HepG2 (cell line): ENCODE data around the gene COG1. TPM values are rescaled to one million over a fixed set of nuclear protein-coding genes. Genes with fewer than 3 reads are reported as not detected.

Source experiments
- DMTF1 ChIP-seq: sonication (generic); formaldehyde crosslinking; IDR thresholded peaks from 2 replicates; pipeline ENCODE4 v1.4.0; 2020; ENCODE audit warnings: mild to moderate bottlenecking, missing genetic modification reagents
- DZIP1 ChIP-seq: sonication (generic); formaldehyde crosslinking; IDR thresholded peaks from 2 replicates; pipeline ENCODE4 v1.5.0; 2020; ENCODE audit warnings: mild to moderate bottlenecking, missing genetic modification reagents
- EEA1 ChIP-seq: sonication (generic); formaldehyde crosslinking; IDR thresholded peaks from 2 replicates; pipeline ENCODE4 v1.5.1; 2020; ENCODE audit warnings: mild to moderate bottlenecking, missing genetic modification reagents, borderline replicate concordance
- FOXM1 ChIP-seq: sonication (generic); formaldehyde crosslinking; IDR thresholded peaks from 2 replicates; pipeline ENCODE4 v1.5.0; 2020; ENCODE audit warnings: missing genetic modification reagents
- KDM4B ChIP-seq: sonication (generic); formaldehyde crosslinking; IDR thresholded peaks from 2 replicates; pipeline ENCODE4 v1.4.0; 2020; ENCODE audit warnings: missing genetic modification reagents
- PBX3 ChIP-seq: sonication (generic); formaldehyde crosslinking; IDR thresholded peaks from 2 replicates; pipeline ENCODE4 v1.8.1; 2023; ENCODE audit warnings: missing genetic modification reagents, inconsistent platforms, borderline replicate concordance
- ZFX ChIP-seq: sonication (generic); formaldehyde crosslinking; IDR thresholded peaks from 2 replicates; pipeline ENCODE4 v1.4.0; 2020; ENCODE audit warnings: mild to moderate bottlenecking, low read depth, missing genetic modification reagents, moderate library complexity
- ZNF180 ChIP-seq: sonication (generic); formaldehyde crosslinking; IDR thresholded peaks from 2 replicates; pipeline ENCODE4 v1.4.0; 2020; ENCODE audit warnings: low read depth, missing genetic modification reagents, borderline replicate concordance
- polyA plus RNA-seq, 8 experiments: library from polyadenylated mRNA; depleted of rRNA in 3 of 8; stranded (reverse) in 7 of 8; unstranded in 1 of 8; fragments of >200 nt; fragmentation: Illumina TruSeq in 4 of 8; extraction: Trizol in 4 of 8; gene quantifications; 2 replicates each; pipeline versions ENCODE4 v1.2.1 to v1.2.3, GENCODE V29; 2011 to 2016; ENCODE audit warnings: low read depth in 4 of 8, missing spikeins in 1 of 8, mixed read lengths in 1 of 8; ENCODE audit not compliant: insufficient read depth in 1 of 8
- total RNA-seq, 5 experiments: library from RNA; depleted of rRNA; stranded (reverse); fragments of >200 nt; fragmentation: Illumina TruSeq; extraction: Trizol; gene quantifications; 2 replicates each; pipeline ENCODE4 v1.2.3, GENCODE V29; 2016; ENCODE audit warnings: low read depth in 1 of 5
- TF ChIP-seq, protein P1 (sequence below): sonication (generic); formaldehyde crosslinking; IDR thresholded peaks from 2 replicates; pipeline ENCODE4 v1.5.1; 2020; ENCODE audit warnings: missing genetic modification reagents, mild to moderate bottlenecking, borderline replicate concordance
- TF ChIP-seq, protein P2 (sequence below): sonication (generic); formaldehyde crosslinking; IDR thresholded peaks from 2 replicates; pipeline ENCODE4 v1.4.0; 2020; ENCODE audit warnings: missing genetic modification reagents
- TF ChIP-seq, protein P3 (sequence below): sonication (generic); formaldehyde crosslinking; IDR thresholded peaks from 2 replicates; pipeline ENCODE4 v1.8.0; 2022; ENCODE audit warnings: mild to moderate bottlenecking, missing genetic modification reagents, borderline replicate concordance
- TF ChIP-seq, protein P4 (sequence below): sonication (generic); formaldehyde crosslinking; IDR thresholded peaks from 2 replicates; pipeline ENCODE4 v1.8.1; 2023; ENCODE audit warnings: mild to moderate bottlenecking, inconsistent platforms, moderate library complexity, missing genetic modification reagents, borderline replicate concordance
- TF ChIP-seq, protein P5 (sequence below): sonication (generic); formaldehyde crosslinking; IDR thresholded peaks from 2 replicates; pipeline ENCODE4 v1.4.0; 2020; ENCODE audit warnings: mild to moderate bottlenecking, missing genetic modification reagents

Gene COG1
- total and polyA plus RNA-seq, 2 of the 13 experiments (the other 11 are each of a cell fraction or from before 2014, with no cell fraction given), result 36.6 to 39.7 TPM

DNA sequence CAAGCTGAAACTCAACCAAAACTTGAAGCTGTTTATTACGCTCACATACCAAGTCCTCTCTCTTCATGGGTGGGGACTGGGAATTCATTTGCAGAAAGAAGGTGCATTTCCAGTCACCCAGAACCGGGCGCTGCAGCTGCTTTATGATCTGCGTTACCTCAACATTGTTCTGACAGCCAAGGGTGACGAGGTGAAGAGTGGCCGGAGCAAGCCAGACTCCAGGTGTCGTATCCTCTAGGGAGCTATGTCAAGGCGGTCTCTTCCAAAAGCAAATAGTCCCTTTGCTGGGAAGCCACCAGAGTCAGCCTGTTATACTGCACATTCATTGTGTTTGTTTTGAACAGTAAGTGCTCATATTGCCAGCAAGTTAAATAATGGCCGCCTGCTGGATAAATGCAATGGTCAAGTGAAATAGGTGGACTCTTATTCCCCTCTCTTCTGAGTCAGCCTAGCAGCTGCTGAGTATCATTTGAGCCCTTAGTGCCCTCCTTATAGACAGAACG, 12.7 kb downstream of the COG1 start (continued):
- TF ChIP-seq, protein P1, sequence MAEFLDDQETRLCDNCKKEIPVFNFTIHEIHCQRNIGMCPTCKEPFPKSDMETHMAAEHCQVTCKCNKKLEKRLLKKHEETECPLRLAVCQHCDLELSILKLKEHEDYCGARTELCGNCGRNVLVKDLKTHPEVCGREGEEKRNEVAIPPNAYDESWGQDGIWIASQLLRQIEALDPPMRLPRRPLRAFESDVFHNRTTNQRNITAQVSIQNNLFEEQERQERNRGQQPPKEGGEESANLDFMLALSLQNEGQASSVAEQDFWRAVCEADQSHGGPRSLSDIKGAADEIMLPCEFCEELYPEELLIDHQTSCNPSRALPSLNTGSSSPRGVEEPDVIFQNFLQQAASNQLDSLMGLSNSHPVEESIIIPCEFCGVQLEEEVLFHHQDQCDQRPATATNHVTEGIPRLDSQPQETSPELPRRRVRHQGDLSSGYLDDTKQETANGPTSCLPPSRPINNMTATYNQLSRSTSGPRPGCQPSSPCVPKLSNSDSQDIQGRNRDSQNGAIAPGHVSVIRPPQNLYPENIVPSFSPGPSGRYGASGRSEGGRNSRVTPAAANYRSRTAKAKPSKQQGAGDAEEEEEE (CRISPR knock-in tag), result no peak
- no peak for TF ChIP-seq ZFX (CRISPR knock-in tag)
- no peak for TF ChIP-seq FOXM1 (CRISPR knock-in tag)
- TF ChIP-seq, protein P2, sequence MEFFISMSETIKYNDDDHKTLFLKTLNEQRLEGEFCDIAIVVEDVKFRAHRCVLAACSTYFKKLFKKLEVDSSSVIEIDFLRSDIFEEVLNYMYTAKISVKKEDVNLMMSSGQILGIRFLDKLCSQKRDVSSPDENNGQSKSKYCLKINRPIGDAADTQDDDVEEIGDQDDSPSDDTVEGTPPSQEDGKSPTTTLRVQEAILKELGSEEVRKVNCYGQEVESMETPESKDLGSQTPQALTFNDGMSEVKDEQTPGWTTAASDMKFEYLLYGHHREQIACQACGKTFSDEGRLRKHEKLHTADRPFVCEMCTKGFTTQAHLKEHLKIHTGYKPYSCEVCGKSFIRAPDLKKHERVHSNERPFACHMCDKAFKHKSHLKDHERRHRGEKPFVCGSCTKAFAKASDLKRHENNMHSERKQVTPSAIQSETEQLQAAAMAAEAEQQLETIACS, result no peak
- TF ChIP-seq, protein P3, sequence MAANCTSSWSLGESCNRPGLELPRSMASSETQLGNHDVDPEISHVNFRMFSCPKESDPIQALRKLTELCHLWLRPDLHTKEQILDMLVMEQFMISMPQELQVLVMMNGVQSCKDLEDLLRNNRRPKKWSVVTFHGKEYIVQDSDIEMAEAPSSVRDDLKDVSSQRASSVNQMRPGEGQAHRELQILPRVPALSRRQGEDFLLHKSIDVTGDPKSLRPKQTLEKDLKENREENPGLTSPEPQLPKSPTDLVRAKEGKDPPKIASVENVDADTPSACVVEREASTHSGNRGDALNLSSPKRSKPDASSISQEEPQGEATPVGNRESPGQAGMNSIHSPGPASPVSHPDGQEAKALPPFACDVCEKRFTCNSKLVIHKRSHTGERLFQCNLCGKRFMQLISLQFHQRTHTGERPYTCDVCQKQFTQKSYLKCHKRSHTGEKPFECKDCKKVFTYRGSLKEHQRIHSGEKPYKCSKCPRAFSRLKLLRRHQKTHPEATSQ (CRISPR knock-in tag), result no peak; the same call in 1 of the 2 replicates
- TF ChIP-seq, protein P4, sequence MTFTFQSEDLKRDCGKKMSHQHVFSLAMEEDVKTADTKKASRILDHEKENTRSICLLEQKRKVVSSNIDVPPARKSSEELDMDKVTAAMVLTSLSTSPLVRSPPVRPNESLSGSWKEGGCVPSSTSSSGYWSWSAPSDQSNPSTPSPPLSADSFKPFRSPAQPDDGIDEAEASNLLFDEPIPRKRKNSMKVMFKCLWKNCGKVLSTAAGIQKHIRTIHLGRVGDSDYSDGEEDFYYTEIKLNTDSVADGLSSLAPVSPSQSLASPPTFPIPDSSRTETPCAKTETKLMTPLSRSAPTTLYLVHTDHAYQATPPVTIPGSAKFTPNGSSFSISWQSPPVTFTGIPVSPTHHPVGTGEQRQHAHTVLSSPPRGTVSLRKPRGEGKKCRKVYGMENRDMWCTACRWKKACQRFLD, result no peak
- no peak for TF ChIP-seq PBX3
- TF ChIP-seq DMTF1 (CRISPR knock-in tag), result no peak
- TF ChIP-seq KDM4B (CRISPR knock-in tag), result 0 out of 2 replicates have a peak, but pooled peaks have one; percentile 50
- no peak for TF ChIP-seq EEA1 (CRISPR knock-in tag)
- no peak for TF ChIP-seq ZNF180
- TF ChIP-seq, protein P5, sequence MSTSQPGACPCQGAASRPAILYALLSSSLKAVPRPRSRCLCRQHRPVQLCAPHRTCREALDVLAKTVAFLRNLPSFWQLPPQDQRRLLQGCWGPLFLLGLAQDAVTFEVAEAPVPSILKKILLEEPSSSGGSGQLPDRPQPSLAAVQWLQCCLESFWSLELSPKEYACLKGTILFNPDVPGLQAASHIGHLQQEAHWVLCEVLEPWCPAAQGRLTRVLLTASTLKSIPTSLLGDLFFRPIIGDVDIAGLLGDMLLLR (CRISPR knock-in tag), result no peak
- TF ChIP-seq DZIP1 (CRISPR knock-in tag), result no peak
